HG02759 (cell line): ENCODE results near the gene RIPK1.
"Not testable (repeated sequence)": the region's sequence is repeated elsewhere in the genome, so short reads cannot be mapped to it uniquely, and the experiment has no call there.

ENCODE experiments used
- ATAC-seq: cut with Tn5 transposase; IDR thresholded peaks from one replicate; pipeline ENCODE4 v1.9.1; 2021; ENCODE audit warnings: mild to moderate bottlenecking, moderate library complexity; ENCODE audit not compliant: unreplicated experiment

The RIPK1 gene

DNA sequence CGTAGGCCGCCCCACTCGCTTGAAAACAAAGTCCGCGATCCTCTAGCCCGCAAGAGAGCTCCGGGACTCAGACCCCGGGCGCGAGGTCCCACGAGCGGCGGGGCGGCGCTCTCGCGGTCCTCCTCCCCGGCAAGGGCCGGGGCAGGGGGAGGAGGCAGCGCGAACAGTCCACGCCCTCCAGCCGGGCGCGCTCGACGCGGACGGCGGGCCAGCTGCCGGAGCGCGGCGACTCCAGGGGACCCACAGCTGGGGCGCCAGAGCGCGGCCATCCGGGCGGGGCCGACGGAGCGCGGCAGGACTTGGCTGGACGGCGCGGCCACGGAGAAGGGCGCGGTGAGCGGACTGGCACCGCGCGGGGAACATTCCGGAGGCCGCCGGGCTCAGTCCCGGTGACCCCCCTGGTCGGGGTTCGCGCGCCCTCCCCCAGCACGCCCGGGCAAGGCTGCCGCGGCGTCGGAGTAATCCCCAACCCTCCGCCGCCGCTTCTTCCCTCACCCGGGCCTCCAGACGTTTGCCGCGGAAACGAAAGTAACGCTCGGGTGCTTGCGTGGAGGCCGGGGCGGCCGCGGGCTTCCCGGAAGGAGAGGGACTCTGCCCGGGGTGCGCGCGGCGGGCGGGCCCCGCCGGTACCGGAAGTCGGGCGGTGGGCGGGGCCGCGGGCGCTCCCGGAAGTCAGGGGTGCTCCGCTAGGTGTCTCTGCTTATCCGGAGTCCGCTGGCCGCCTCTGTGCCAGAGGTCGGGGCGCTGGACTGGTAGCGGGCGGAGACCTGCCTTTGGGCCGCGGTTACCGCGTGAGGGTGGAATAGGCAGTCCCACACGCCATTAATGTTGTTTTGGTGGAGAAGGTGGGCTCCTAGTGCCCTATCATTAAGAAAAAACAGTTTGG, at the start of gene RIPK1:
Gene RIPK1, plus strand, starts transcription at position 166 of the 886 bp plus-strand sequence. CDS start 8,330 bp downstream, outside the sequence.
- peak; percentile 87 for ATAC-seq

GRCh38 chr6:3019065-3019464, 49.2 kb upstream of the RIPK1 start:
- no peak for ATAC-seq

- ATAC-seq, result no peak
Observed at GRCh38 chr6:3019749-3020320, 48.5 kb upstream of the RIPK1 start.

DNA sequence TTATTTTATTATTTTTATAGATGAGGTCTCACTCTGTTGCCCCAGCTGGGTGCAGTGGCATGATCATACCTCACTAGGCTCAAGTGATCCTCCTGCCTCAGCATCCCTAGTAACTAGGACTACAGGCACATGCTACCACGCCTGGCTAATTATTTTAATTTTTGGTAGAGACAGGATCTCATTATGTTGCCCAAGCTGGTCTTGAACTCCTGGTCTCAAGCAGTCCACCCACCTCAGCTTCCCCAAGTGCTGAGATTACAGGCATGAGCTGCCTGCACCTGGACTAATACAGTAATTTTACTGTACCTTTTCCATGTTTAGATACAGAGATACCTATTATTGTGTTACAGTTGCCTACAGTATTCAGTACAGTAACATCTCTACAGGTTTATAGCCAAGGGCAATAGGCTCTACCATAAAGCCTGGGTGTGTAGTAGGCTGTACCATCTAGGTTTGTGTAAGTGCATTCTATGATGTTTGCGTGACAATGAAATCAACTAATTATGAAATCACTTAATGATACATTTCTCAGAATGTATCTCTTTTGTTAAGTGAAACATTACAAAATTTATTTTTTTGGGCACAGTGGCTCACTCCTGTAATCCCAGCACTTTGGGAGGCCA, 47.2 kb upstream of the RIPK1 start:
- ATAC-seq, result not testable (repeated sequence)

- ATAC-seq, result peak; percentile 6
Observed at GRCh38 chr6:3022765-3023662, 45.3 kb upstream of the RIPK1 start.

GRCh38 chr6:3023663-3024483, 44.4 kb upstream of the RIPK1 start:
- ATAC-seq, result peak; percentile 84

DNA sequence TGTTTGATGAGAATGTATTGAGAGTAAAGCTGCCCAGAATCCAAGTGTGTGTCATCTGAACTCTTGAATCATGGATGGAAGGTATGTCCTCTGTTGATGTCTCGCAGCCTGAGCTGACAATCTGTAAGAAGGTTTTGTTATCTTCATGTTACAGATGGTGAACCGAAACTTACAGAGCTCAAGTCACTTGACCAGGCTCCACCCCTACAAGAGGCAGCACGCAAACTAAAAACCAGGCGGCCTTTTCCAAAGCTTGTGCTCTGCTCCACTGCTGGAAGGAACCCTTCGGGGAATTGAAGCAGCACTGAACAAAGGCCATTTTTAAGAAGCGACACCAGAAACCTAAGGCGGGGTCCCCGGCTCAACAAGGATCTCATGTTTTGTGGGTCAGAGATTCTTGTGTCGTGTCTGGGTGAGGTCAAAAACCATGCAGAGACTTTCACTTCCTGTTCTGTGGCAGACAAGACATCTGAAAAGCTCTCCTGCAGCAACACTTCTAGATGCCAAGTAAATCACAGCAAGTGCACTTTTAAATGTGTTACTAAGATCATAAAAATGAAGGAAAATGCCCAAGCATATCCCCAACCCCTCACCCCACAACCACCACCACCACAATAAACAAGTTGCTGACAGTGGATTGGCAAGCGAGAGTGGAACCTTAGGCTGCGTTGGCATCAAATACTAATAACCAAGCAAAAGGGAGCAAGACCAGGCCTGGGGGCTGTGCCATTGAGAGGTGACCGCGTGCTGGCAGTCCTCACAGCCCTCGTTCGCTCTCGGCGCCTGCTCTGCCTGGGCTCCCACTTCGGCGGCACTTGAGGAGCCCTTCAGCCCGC, 41.3 kb upstream of the RIPK1 start:
- peak; percentile 62 for ATAC-seq

DNA sequence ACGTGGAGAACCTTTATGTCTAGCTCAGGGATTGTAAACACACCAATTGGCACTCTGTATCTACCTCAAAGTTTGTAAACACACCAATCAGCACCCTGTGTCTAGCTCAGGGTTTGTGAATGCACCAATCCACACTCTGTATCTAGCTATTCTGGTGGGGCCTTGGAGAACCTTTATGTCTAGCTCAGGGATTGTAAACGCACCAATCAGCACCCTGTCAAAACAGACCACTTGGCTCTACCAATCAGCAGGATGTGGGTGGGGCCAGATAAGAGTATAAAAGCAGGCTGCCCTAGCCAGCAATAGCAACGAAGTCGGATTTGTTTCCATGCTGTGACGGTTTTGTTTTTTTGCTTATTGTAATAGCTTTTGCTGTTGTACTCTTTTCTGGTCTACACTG, 40.1 kb upstream of the RIPK1 start:
- ATAC-seq, result not testable (repeated sequence)

DNA sequence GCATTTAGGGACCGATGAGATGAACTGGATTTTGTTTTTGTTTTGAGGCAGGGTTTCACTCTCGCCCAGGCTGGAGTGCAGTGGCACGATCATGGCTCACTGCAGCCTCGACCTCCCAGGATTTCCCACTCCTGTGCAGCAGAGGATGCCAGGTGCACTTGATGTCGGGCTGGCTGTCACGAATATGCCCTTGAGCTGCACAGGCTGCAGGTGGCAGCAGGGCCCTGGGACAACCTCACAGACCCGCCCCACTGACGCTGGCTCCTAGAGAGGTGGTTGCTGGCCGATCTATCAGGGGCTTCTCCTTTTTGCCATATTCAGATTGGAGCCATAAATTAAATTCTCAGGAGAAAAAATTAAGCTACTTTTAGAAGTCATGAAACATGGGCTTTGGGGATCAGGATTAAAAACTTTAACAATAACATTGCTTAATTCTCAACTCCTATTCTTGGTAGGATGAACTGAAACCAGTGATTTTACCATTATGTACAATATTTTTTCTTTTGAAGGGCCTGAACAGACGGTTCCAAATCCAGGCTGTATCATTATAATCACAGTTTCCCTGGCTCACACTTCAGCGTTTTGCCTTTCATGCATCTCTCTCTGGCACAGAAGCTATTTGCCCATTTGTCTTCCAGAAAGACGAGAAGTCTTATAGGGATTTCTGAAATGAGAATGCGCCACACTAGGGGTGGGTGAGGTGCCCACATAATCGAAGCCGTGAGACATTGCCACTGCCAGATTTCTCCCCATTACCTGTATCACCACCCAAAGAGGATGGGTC, 36.2 kb upstream of the RIPK1 start:
- no peak for ATAC-seq

DNA sequence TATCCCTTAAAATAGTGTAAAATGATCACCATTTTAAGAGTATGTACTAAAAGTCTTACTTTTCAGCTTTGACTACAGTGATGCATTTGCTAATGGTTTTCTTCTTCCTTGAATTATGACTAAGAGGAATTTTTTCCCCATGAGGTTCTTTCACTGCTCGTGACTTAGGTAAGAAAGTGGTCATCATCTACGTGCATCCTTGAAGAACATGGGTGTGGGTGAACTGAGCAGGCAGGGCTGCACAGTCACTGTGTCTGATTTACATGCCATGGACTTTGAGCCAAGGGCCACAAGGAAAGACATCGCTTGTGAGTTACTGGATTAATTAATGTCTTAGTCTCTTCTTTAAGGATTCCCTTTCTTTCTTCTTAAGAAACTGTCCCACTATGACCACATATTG, 35.3 kb upstream of the RIPK1 start:
- ATAC-seq, result no peak

DNA sequence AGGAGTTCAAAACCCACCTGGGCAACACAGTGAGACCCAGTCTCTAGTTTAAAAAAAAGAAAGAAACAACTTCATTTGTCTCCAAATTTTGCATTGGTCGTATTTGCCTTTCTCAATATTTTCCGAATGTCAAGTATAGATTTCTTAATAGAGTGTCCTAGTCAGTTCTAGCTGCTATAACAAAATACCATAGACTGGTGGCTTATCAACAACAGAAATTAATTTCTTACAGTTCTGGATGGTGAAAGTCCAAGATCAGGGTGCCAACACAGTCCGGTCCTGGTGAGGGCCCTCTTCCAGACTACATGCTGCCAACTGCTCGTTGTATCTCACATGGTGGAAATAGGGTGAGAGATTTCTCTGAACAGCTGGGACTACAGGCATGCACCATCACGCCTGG, 34.6 kb upstream of the RIPK1 start:
- no peak for ATAC-seq

DNA sequence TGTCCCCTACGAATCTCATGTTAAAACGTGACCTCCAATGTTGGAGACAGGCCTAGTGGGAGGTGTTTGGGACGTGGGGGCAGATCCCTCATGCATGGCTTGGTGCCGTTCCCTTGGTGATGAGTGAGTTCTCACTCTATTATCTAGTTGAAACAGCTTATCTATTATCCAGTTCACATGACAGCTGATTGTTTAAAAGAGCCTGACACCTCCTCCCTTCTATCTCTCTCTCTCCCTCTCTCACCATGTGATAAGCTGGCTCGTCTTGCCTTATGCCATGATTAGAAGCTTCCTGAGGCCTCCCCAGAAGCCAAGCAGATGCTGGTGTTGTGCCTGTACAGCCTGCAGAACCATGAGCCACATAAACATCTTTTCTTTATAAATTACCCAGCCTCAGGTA, 32.9 kb upstream of the RIPK1 start:
- ATAC-seq, result no peak

DNA sequence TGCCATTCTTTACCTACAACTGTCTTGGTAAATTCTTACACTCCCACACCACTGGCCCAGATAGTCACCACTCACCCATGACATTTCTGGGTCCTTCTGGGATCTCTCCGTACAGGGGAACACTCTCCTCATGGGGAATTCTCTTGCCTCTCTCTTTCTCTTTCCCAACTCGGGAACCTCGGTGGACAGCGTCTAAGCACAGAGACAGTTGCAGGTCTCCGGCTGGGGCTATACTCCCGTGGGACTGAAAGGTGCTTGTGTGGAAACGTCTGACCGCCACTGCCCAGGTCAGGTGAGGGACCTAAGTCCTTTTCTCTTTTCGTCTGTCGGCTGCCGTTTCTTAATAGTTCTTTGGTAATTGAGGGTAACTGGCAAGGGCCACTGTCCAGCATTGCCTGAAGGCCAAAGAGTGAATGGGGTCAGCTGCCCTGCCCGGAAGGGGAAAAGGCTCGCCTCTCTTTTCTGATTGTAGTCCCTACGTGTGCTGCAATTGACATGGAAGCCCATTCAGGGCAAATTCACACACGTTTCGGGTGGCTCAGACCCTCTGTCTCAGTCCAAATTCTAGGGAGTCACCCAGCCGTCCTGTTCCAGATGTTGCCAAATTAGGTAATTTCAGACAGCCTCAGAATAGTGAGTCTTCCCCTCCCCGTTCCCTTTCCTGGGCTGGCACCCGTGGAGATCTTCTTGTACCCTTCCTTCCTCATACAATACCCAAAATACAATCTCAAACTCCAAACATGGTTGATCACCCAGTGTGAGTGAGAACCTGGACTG, 31.2 kb upstream of the RIPK1 start:
- ATAC-seq, result no peak

DNA sequence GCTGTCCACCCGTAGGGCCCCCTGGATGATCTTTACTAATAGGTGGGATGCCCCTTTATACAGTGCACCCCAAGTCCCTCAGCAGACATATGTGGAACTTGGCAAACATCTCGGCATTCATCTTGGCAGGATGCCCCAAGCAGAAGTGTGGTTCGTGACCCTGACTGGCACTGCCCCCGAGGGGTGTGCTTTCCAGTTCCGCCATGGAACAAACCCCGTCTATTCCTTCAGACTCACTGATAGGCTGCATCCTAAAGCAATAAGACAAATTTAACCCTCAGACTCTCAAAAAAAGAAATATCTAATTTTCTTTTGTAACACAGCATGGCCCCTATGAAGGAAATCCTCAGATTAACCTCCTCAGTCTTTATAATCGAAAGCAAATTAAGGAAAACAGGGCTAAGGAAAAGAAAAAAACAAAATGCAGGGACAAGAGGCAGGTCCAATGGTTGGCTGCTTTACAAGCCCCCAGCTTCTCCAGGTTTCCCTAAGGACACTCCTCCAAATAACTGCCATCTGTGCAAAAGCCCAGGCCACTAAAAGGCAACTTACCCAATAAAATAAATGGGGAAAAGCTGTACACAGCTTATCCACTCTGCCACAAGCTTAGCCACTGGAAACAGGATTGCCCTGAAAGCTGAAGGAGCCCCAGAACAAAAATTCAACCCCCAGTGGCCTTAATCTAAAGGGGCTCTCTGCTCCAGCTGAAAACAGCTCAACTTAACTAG, 30.5 kb upstream of the RIPK1 start:
- ATAC-seq, result no peak

- no peak for ATAC-seq
Observed at GRCh38 chr6:3039384-3039783, 28.9 kb upstream of the RIPK1 start.

DNA sequence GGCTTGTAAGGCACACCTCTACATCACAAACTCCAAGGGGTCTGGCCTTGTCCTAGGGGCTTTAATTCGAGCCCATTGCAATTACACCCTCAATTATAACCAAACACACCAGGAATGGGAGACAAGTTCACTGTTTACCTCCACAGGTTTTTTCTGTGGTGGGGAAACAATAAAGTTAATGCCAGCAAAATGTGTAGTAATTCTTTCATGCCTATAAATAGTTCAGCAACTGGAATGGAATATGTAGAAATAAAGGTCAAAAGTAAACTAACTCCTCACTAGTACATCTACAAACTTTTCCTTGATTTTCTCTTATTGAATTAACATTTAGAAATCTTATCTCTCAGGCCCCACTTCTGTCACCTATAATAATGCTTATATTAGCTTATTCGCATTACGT, 27.1 kb upstream of the RIPK1 start:
- no peak for ATAC-seq

GRCh38 chr6:3041606-3042005, 26.7 kb upstream of the RIPK1 start:
- no peak for ATAC-seq
